ENCODE measurements around the gene BID.

BID gene

GRCh38 chr22:17784776-17785175 lies 10.5 kb upstream of the BID start:
- FAIRE-seq (no peak), DNase-seq (ENCODE audit: insufficient read length, low spot score) (no peak)

GRCh38 chr22:17783773-17784480 lies 9.7 kb upstream of the BID start:
- DNase-seq (ENCODE audit: insufficient read length, low spot score) (no peak), FAIRE-seq (no peak)

GRCh38 chr22:17783312-17783711 lies 9.0 kb upstream of the BID start:
- DNase-seq (ENCODE audit: insufficient read length, low spot score): no peak

GRCh38 chr22:17782621-17783020 lies 8.4 kb upstream of the BID start:
- FAIRE-seq (no peak), DNase-seq (ENCODE audit: insufficient read length, low spot score) (no peak)

More at GRCh38 chr22:17783312-17783711, 9.0 kb upstream of the BID start:
- FAIRE-seq: no peak

- no peak for FAIRE-seq
Observed at GRCh38 chr22:17782158-17782557, 7.9 kb upstream of the BID start.

GRCh38 chr22:17781319-17782031 lies 7.2 kb upstream of the BID start:
- FAIRE-seq (peak; percentile 47), DNase-seq (ENCODE audit: insufficient read length, low spot score) (no peak)

More at GRCh38 chr22:17782158-17782557, 7.9 kb upstream of the BID start:
- DNase-seq (ENCODE audit: insufficient read length, low spot score): no peak

- FAIRE-seq (no peak), DNase-seq (ENCODE audit: insufficient read length, low spot score) (no peak)
Observed at GRCh38 chr22:17780741-17781318, 6.6 kb upstream of the BID start.

GRCh38 chr22:17780116-17780740 lies 6.0 kb upstream of the BID start:
- FAIRE-seq: no peak
- DNase-seq (ENCODE audit: insufficient read length, low spot score): no peak

- FAIRE-seq (peak; percentile 91), DNase-seq (ENCODE audit: insufficient read length, low spot score) (peak; percentile 83)
Observed at GRCh38 chr22:17779286-17780115, 5.2 kb upstream of the BID start.

GRCh38 chr22:17778412-17778976 lies 4.2 kb upstream of the BID start:
- DNase-seq (ENCODE audit: insufficient read length, low spot score) (no peak), FAIRE-seq (no peak)

- FAIRE-seq: no peak
Observed at GRCh38 chr22:17777717-17778044, 3.4 kb upstream of the BID start.

GRCh38 chr22:17777005-17777716 lies 2.9 kb upstream of the BID start:
- peak; percentile 95 for FAIRE-seq
- DNase-seq (ENCODE audit: insufficient read length, low spot score): peak; percentile 88

More at GRCh38 chr22:17777717-17778044, 3.4 kb upstream of the BID start:
- no peak for DNase-seq (ENCODE audit: insufficient read length, low spot score)

- FAIRE-seq: no peak
Observed at GRCh38 chr22:17775781-17776465, 1.7 kb upstream of the BID start.

GRCh38 chr22:17774926-17775685 lies 837 bp upstream of the BID start:
- FAIRE-seq (no peak), DNase-seq (ENCODE audit: insufficient read length, low spot score) (no peak)

More at GRCh38 chr22:17775781-17776465, 1.7 kb upstream of the BID start:
- no peak for DNase-seq (ENCODE audit: insufficient read length, low spot score)

GRCh38 chr22:17773606-17774205 lies 563 bp downstream of the BID start:
- DNase-seq (ENCODE audit: insufficient read length, low spot score) (peak; percentile 69), FAIRE-seq (peak; percentile 89)

- DNase-seq (ENCODE audit: insufficient read length, low spot score): no peak
Observed at GRCh38 chr22:17772958-17773605, 1.2 kb downstream of the BID start.

GRCh38 chr22:17772249-17772957 lies 1.9 kb downstream of the BID start:
- no peak for DNase-seq (ENCODE audit: insufficient read length, low spot score)
- FAIRE-seq: no peak

More at GRCh38 chr22:17772958-17773605, 1.2 kb downstream of the BID start:
- FAIRE-seq: no peak

Data from GM19239 (cell line).